Keratinocyte (primary cell): ENCODE data around the gene SLC38A4.

ENCODE experiments used
- EZH2 ChIP-seq: IDR thresholded peaks from one replicate; pipeline ENCODE4 v1.6.1; 2012; ENCODE audit warnings: inconsistent platforms, mild to moderate bottlenecking, low read length, moderate library complexity
- TF ChIP-seq, protein P1 (sequence below), 3 experiments: IDR thresholded peaks in 1 of 3; conservative IDR thresholded peaks in 1 of 3; optimal IDR thresholded peaks in 1 of 3; 2 replicates in 2 of 3; 3 replicates in 1 of 3; pipeline versions ENCODE3 to v1.5.1; 2011; ENCODE audit warnings: low read length in 3 of 3, mild to moderate bottlenecking in 3 of 3, moderate library complexity in 2 of 3, control low read depth in 1 of 3, inconsistent platforms in 1 of 3; ENCODE audit not compliant: insufficient read depth in 2 of 3; ENCODE audit errors: extremely low read depth in 1 of 3

DNA sequence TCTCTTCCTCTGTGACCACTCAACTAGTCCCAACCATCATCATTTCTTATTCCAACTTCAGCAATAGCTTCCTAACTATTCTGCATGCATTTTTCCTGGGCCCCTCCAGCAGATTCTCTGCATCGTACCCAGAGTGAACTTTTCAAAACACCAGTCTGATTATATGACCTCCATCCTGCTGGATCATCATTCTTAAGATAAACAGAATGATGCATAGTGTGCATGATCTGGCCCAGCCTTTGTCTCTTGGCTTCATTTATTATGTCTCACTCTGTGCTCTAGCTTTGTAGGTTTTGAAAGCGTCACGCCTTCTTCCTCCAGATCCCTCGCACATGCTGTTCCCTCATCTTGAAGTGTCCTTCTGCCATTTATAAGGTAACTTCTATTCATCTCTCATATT lies 46.3 kb upstream of the SLC38A4 start:
- TF ChIP-seq, protein P1, sequence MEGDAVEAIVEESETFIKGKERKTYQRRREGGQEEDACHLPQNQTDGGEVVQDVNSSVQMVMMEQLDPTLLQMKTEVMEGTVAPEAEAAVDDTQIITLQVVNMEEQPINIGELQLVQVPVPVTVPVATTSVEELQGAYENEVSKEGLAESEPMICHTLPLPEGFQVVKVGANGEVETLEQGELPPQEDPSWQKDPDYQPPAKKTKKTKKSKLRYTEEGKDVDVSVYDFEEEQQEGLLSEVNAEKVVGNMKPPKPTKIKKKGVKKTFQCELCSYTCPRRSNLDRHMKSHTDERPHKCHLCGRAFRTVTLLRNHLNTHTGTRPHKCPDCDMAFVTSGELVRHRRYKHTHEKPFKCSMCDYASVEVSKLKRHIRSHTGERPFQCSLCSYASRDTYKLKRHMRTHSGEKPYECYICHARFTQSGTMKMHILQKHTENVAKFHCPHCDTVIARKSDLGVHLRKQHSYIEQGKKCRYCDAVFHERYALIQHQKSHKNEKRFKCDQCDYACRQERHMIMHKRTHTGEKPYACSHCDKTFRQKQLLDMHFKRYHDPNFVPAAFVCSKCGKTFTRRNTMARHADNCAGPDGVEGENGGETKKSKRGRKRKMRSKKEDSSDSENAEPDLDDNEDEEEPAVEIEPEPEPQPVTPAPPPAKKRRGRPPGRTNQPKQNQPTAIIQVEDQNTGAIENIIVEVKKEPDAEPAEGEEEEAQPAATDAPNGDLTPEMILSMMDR (optimal IDR thresholded peaks at IDR 0.05 in 1 of 3, IDR thresholded peaks at IDR 0.05 in 1 of 3, conservative IDR thresholded peaks at IDR 0.05 in 1 of 3; ENCODE audit: extremely low read depth in 1 of 3, insufficient read depth in 2 of 3, low read length in 3 of 3): no peak
- no peak for TF ChIP-seq EZH2
